ENCODE data around the gene CCDC137.

DNA sequence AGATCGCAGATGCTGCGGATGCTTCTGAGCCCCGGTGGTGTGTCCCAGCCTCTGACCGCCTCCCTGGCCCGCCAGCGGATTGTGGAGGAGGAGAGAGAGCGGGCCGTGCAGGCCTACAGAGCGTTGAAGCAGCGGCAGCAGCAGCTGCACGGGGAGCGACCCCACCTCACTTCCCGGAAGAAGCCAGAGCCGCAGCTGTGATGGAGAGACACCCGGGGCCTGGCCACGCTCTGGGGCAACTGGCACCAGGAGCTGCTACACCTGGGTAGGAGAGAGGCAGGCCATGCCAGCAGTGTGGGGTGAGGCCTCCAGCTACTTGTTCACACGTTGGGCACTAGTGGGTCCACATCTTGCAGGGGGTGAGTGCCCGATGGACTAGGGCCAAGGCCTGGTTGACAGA lies 6.0 kb downstream of the CCDC137 start:
- no peak for TF ChIP-seq EZH2phosphoT487 (IDR thresholded peaks at IDR 0.05; ENCODE audit: insufficient read depth, low read depth)
- TF ChIP-seq EZH2 (IDR thresholded peaks at IDR 0.05; ENCODE audit: insufficient read depth, poor library complexity, severe bottlenecking), result no peak
